ENCODE data around the gene VDAC2.

DNA sequence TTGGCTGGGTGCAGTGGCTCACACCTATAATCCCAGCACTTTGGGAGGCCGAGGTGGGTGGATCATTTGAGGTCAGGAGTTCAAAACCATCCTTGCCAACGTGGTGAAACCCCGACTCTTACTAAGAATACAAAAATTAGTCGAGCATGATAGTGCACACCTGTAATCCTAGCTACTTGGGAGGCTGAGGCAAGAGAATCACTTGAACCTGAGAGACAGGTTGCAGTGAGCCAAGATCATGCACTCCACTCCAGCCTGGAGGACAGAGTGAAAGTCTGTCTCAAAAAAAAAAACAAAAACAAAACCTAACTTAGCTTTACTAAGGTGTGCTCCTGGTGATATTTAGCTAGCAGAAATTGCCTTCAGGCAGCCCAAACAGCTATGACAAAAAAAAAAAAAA is 24.3 kb upstream of the VDAC2 start:
- TF ChIP-seq CTCF (IDR thresholded peaks at IDR 0.05; ENCODE audit: low read length) (no peak), EZH2 (IDR thresholded peaks at IDR 0.05; ENCODE audit: borderline replicate concordance, low read length) (no peak)
